ENCODE data around the gene ANO1. TPM values are rescaled to one million over a fixed set of nuclear protein-coding genes. Genes with fewer than 3 reads are reported as not detected.

ANO1 gene
- total RNA-seq, 1 donor from 2014 or later, result 9.1 TPM

DNA sequence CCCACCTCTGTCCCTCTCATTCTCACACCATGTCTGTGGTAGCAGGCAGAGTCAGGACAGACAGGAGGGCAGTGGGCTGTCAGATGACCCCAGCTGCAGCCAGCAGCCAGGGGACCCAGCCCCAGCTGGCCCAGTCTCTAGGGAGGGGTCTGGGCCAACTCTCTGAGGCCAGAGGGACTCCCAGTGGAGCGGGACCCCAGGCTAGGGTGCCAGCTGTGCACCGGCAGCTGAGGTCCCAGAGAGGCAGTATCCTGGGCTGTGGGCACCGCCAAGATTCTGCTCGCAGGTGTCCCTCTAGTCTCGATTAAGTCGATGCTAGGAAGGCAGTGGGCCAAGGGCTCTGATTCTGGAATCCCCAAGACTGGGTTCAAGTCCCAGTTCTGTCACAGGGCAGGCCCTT is 108.3 kb downstream of the ANO1 start:
- Mint-ChIP-seq H3K4me3 (ENCODE audit: low read depth) (no peak overlapping the region), H3K4me1 (ENCODE audit: low read depth) (peaks cover 2% of the 10 kb centered on the region), H3K9me3 (ENCODE audit: low read depth) (no peaks in the 10 kb centered on the region), H3K36me3 (ENCODE audit: insufficient read depth) (no peaks in the 10 kb centered on the region), H3K27me3 (peaks cover 18% of the 10 kb centered on the region), H3K27ac (no peak overlapping the region)
- no peak for DNase-seq (ENCODE audit: low spot score, unreplicated experiment)
- TF ChIP-seq, protein P1, sequence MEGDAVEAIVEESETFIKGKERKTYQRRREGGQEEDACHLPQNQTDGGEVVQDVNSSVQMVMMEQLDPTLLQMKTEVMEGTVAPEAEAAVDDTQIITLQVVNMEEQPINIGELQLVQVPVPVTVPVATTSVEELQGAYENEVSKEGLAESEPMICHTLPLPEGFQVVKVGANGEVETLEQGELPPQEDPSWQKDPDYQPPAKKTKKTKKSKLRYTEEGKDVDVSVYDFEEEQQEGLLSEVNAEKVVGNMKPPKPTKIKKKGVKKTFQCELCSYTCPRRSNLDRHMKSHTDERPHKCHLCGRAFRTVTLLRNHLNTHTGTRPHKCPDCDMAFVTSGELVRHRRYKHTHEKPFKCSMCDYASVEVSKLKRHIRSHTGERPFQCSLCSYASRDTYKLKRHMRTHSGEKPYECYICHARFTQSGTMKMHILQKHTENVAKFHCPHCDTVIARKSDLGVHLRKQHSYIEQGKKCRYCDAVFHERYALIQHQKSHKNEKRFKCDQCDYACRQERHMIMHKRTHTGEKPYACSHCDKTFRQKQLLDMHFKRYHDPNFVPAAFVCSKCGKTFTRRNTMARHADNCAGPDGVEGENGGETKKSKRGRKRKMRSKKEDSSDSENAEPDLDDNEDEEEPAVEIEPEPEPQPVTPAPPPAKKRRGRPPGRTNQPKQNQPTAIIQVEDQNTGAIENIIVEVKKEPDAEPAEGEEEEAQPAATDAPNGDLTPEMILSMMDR (IDR thresholded peaks at IDR 0.05; ENCODE audit: unreplicated experiment), result no peak

DNA sequence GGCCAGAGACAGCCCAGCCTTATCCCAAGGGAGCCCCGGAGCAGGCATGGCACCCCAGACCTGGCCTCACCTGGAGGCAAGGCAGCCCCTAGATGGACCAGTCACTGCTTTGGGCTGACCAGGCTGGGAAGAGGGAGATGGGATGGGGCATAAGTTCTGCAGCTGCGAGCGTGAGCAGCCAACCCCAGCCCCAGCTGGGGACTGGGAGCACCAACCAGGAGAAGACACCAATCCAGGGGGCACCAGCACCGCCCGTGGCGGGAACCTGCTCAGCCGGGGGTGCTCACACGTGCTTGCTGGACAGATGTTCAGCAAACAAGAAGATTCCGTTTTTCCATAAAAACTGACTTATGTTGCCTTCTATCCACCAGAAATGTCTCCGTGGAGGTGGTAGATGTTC is 108.8 kb downstream of the ANO1 start:
- DNase-seq (ENCODE audit: low spot score, unreplicated experiment), result no peak
- Mint-ChIP-seq H3K9me3 (ENCODE audit: low read depth) (no peaks in the 10 kb centered on the region), H3K36me3 (ENCODE audit: insufficient read depth) (no peaks in the 10 kb centered on the region), H3K27ac (no peak overlapping the region), H3K27me3 (peaks cover 18% of the 10 kb centered on the region), H3K4me3 (ENCODE audit: low read depth) (no peak overlapping the region), H3K4me1 (ENCODE audit: low read depth) (peaks cover 2% of the 10 kb centered on the region)
- TF ChIP-seq, protein P1 (IDR thresholded peaks at IDR 0.05; ENCODE audit: unreplicated experiment), result no peak

DNA sequence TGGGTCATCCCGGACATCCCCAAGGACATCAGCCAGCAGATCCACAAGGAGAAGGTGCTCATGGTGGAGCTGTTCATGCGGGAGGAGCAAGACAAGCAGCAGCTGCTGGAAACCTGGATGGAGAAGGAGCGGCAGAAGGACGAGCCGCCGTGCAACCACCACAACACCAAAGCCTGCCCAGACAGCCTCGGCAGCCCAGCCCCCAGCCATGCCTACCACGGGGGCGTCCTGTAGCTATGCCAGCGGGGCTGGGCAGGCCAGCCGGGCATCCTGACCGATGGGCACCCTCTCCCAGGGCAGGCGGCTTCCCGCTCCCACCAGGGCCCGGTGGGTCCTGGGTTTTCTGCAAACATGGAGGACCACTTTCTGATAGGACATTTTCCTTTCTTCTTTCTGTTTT is 109.7 kb downstream of the ANO1 start:
- DNase-seq (ENCODE audit: low spot score, unreplicated experiment), result no peak
- Mint-ChIP-seq H3K27me3 (peaks cover 18% of the 10 kb centered on the region), H3K4me3 (ENCODE audit: low read depth) (no peak overlapping the region), H3K4me1 (ENCODE audit: low read depth) (peaks cover 2% of the 10 kb centered on the region), H3K36me3 (ENCODE audit: insufficient read depth) (no peaks in the 10 kb centered on the region), H3K27ac (no peak overlapping the region), H3K9me3 (ENCODE audit: low read depth) (no peaks in the 10 kb centered on the region)
- TF ChIP-seq, protein P1 (IDR thresholded peaks at IDR 0.05; ENCODE audit: unreplicated experiment), result no peak

DNA sequence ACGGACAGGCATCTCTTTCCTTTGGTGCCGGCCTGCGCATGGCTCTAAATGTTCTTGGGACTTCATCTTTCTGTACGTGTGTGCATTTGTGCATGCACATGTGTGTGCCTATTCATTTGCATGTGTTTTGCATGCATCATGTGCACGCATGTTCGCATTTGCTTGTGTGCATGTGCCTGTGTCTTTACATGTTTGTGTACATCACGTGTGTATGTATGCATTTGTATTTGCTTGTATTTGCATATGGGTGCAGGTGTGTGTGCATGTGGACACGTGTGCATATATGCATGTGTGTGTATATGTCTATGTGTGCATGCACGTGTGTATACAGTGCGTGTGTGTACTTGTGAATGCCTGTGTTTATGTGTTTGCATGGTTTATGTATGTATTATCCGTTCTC is 111.5 kb downstream of the ANO1 start:
- Mint-ChIP-seq H3K9me3 (ENCODE audit: low read depth) (no peaks in the 10 kb centered on the region), H3K36me3 (ENCODE audit: insufficient read depth) (no peaks in the 10 kb centered on the region), H3K4me1 (ENCODE audit: low read depth) (peaks cover 2% of the 10 kb centered on the region), H3K27me3 (peaks cover 14% of the 10 kb centered on the region), H3K27ac (no peak overlapping the region), H3K4me3 (ENCODE audit: low read depth) (no peak overlapping the region)
- DNase-seq (ENCODE audit: low spot score, unreplicated experiment), result no peak
- TF ChIP-seq, protein P1 (IDR thresholded peaks at IDR 0.05; ENCODE audit: unreplicated experiment), result no peak

DNA sequence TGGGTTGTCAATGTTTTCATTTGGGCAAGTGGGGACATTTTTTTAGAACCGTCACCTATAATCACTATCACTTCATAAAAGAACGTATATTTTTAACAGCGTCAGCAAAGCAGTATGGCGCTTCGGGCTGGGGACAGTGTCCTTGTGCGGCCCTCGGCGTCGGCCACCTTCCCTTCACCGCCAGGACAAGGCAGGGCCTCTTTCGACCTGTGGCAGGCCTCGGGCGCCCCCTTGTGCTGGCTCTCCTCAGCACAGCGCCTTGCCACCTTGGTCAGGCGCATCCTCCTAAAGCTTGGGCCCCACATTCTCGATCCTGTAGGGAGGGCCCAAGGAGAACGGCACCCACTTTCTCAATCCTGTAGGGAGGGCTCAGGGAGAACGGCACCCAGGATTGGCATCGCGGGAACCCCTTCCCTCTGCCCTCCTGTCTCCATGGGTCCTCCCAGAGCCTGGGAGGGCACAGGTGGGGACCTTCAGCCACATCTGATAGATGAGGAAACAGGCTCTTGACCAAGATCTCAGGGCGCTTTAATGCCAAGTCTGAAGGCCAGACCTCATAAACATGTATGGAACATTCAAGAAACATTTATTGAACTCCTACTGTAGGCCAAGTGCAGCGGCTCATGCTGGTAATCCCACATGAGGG is 113.5 kb downstream of the ANO1 start:
- TF ChIP-seq, protein P1 (IDR thresholded peaks at IDR 0.05; ENCODE audit: unreplicated experiment), result peak; percentile 94
- Mint-ChIP-seq H3K4me3 (ENCODE audit: low read depth) (no peak overlapping the region), H3K27me3 (peaks cover 16% of the 10 kb centered on the region), H3K36me3 (ENCODE audit: insufficient read depth) (no peaks in the 10 kb centered on the region), H3K9me3 (ENCODE audit: low read depth) (no peaks in the 10 kb centered on the region), H3K4me1 (ENCODE audit: low read depth) (peaks cover 2% of the 10 kb centered on the region), H3K27ac (no peak overlapping the region)
- peak; percentile 88 for DNase-seq (ENCODE audit: low spot score, unreplicated experiment)

All from progenitor cell of endocrine pancreas (in vitro differentiated cells).